Right cardiac atrium (tissue), 5 donors: Measurements from ENCODE around the gene TRABD. TPM values are rescaled to one million over a fixed set of nuclear protein-coding genes. Genes with fewer than 3 reads are reported as not detected.
A peak's percentile ranks its signal among the peaks of the same experiment; 100 is the strongest.

Experiments used
- ATAC-seq, 2 donors: fragments of 200-7000 bp; cut with Tn5 transposase; one replicate each; pipeline versions ENCODE4 v1.8.0 to v1.9.1; 2020; ENCODE audit warnings: moderate library complexity in 2 of 2, mild to moderate bottlenecking in 1 of 2
- DNase-seq, 3 donors: peaks; one replicate each; pipeline ENCODE4 v3.0.0-alpha.2; 2020
- H3K27ac ChIP-seq: one replicate; pipeline ENCODE4 v1.5.1; 2013; ENCODE audit warnings: mild to moderate bottlenecking, low read length, control low read depth, moderate library complexity
- H3K27me3 ChIP-seq: one replicate; pipeline ENCODE4 v1.6.1; 2013; ENCODE audit not compliant: control insufficient read depth, insufficient read depth
- H3K4me1 ChIP-seq: one replicate; pipeline ENCODE4 v1.6.1; 2013; ENCODE audit warnings: low read length; ENCODE audit not compliant: control insufficient read depth, insufficient read depth
- H3K4me3 ChIP-seq: one replicate; pipeline ENCODE4 v1.5.1; 2013; ENCODE audit warnings: low read length, control low read depth
- H3K9me3 ChIP-seq: one replicate; pipeline ENCODE4 v1.6.1; 2013; ENCODE audit warnings: low read length; ENCODE audit not compliant: control insufficient read depth
- WGBS: extraction: QIAGEN DNeasy Blood & Tissue Kit; methylation state at CpG from one replicate; pipeline ENCODE4 v1.1.7; 2013; 5-methylcytosine and 5-hydroxymethylcytosine counted together
- intact Hi-C, 4 donors: fragments of 100-400 bp; cut with DNase I; formaldehyde crosslinking; loops; one replicate each; pipeline versions ENCODE4 v1.11.0 to v1.14.0; 2022 to 2023
- polyA plus RNA-seq: library from polyadenylated mRNA; stranded (reverse); fragments of 200-250 nt; gene quantifications from one replicate; pipeline ENCODE4 v1.2.3, GENCODE V29; 2013
- total RNA-seq, 4 donors: library from RNA; stranded (reverse); fragmentation: NEBNext Ultra II Directional; extraction: Animal tissue kit (Norgen Biotek cat#: 25700); gene quantifications; one replicate each; pipeline ENCODE4 v1.2.1, GENCODE V29; 2021
- donor health status: healthy with polysubstance abuse.
- donor health status: DM: no; HTN: yes; CAD: no.
- donor health status: DM: no; HTN: no; CAD: no.
- donor health status: DM: no; HTN: yes; CAD: no; lungs with severe emphysema.
- donor health status: DM: yes; HTN: yes; CAD: no.

The TRABD gene
- total and polyA plus RNA-seq, 5 donors = 16.7 to 25.5 (median 21.6) TPM

DNA sequence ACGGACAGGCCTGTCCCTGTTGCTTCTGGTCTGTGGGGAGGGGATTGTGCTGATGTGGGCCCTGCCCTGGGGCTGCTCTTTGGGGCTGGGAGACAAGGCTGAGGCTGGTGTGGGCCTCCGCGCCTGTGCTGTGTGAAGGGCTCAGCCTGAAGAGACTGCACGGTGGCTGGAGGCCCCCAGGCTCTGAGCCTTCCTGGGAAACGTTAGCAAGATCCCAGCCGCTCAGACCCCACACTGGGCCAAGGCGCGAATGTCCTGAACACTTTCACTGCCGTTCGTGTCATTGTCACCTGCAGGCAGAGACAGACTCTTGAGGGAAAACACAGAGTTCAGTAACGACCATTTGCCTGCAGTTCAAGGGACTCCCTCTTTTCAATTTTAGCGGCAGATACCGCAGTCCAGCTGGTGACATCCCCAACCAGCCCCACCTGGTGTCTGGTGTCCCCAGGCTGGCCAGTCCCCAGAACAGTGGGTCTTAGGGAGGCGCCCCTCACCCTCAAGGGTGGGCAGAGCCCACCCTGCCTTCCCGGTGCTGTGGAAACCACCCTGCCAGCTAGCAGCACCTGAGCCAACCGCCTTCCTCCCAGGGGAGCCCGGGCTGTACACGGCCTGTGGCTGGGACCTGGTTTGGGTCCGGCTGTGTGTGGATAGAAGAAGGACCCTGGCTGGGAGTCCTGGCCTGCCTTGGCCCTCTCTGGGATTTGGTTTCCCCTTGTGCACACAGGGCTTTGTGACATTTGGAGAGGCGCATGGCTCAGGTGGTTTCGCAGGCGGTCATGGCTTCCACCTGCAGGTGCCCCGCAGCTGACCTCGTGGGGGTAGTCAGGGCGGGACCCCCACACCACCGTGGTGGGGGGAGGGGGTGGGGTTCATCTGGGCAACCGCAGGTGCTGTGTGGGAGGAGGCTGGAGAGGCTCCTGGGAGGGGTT is 9.5 kb upstream of the TRABD start:
- Histone ChIP-seq H3K27ac (no peak overlapping the region), H3K4me1 (no peaks in the 10 kb centered on the region), H3K27me3 (no peaks in the 10 kb centered on the region), H3K4me3 (no peak overlapping the region), H3K9me3 (no peaks in the 10 kb centered on the region)
- DNase-seq = peak in 2 of 3 donors; percentile 33 to 36
- intact Hi-C loops = no loop called here
- ATAC-seq = no peak
- WGBS = 74% methylated on average over 27 of the region's 27 CpGs

DNA sequence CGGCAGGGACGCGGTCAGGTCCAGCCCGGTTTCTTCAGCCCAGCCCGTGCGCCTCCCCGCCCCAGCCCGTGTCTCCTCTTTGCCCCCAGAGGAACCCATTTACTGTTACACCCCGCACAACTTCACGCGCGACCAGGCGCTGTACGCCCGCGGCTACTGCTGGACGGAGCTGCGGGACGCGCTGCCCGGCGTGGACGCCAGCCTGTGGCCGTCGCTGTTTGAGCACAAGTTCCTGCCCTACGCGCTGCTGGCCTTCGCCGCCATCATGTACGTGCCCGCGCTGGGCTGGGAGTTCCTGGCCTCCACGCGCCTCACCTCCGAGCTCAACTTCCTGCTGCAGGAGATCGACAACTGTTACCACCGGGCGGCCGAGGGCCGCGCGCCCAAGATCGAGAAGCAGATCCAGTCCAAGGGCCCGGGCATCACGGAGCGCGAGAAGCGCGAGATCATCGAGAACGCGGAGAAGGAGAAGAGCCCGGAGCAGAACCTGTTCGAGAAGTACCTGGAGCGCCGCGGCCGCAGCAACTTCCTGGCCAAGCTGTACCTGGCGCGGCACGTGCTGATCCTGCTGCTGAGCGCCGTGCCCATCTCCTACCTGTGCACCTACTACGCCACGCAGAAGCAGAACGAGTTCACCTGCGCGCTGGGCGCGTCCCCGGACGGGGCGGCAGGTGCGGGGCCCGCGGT is 8.7 kb upstream of the TRABD start:
- H3K9me3 ChIP-seq = no peaks in the 10 kb centered on the region
- intact Hi-C loops = no loop called here
- H3K27ac ChIP-seq = no peak overlapping the region
- ATAC-seq = no peak
- H3K27me3 ChIP-seq = no peaks in the 10 kb centered on the region
- 95% methylated on average over 76 of the region's 76 CpGs for WGBS
- peak in 2 of 3 donors; percentile 43 to 61 for DNase-seq
- H3K4me1 ChIP-seq = no peaks in the 10 kb centered on the region
- no peak overlapping the region for H3K4me3 ChIP-seq

DNA sequence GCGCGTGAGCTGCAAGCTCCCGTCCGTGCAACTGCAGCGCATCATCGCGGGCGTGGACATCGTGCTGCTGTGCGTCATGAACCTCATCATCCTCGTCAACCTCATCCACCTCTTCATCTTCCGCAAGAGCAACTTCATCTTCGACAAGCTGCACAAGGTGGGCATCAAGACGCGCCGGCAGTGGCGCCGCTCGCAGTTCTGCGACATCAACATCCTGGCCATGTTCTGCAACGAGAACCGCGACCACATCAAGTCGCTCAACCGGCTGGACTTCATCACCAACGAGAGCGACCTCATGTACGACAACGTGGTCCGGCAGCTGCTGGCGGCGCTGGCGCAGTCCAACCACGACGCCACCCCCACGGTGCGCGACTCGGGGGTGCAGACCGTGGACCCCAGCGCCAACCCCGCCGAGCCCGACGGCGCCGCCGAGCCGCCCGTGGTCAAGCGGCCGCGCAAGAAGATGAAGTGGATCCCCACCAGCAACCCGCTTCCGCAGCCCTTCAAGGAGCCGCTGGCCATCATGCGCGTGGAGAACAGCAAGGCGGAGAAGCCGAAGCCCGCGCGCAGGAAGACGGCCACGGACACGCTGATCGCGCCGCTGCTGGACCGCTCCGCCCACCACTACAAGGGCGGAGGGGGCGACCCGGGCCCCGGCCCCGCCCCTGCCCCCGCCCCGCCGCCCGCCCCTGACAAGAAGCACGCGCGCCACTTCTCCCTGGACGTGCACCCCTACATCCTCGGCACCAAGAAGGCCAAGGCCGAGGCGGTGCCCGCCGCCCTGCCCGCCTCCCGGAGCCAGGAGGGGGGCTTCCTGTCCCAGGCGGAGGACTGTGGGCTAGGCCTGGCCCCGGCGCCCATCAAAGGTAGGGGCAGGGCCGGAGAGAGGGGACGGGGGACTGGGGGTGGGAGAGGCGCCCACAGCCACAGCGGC is 7.9 kb upstream of the TRABD start:
- no peak for ATAC-seq
- intact Hi-C loops = no loop called here
- 59% methylated on average over 98 of the region's 98 CpGs for WGBS
- Histone ChIP-seq H3K27me3 (no peaks in the 10 kb centered on the region), H3K4me3 (no peak overlapping the region), H3K9me3 (no peaks in the 10 kb centered on the region), H3K27ac (no peak overlapping the region), H3K4me1 (no peaks in the 10 kb centered on the region)
- DNase-seq = peak in 2 of 3 donors; percentile 36 to 59

DNA sequence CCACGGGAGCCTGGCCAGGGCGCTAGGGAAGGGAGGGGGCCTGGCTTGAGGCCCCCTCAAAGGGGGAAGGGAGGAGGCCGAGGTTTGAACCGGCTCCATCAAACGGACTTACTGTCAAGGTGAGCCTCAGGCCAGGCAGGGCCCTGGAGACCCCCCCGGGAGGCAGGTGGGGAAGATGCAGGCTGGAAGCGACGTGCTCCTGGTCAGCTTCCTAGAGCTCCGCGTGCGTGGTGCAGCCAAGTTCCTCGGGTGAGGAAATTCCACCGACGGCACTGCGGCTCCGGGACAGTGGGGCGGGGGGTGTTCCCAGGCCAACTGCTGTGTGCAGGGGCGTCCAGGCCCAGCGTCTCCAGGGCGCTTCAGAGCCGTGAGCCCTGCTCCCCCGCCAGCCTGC is 7.2 kb upstream of the TRABD start:
- no peaks in the 10 kb centered on the region for H3K9me3 ChIP-seq
- H3K27me3 ChIP-seq = no peaks in the 10 kb centered on the region
- H3K4me3 ChIP-seq = no peak overlapping the region
- ATAC-seq (no peak), DNase-seq (peak in 1 of 3 donors; percentile 32)
- no peak overlapping the region for H3K27ac ChIP-seq
- 38% methylated on average over 22 of the region's 22 CpGs for WGBS
- no peaks in the 10 kb centered on the region for H3K4me1 ChIP-seq
- intact Hi-C loops = no loop called here

DNA sequence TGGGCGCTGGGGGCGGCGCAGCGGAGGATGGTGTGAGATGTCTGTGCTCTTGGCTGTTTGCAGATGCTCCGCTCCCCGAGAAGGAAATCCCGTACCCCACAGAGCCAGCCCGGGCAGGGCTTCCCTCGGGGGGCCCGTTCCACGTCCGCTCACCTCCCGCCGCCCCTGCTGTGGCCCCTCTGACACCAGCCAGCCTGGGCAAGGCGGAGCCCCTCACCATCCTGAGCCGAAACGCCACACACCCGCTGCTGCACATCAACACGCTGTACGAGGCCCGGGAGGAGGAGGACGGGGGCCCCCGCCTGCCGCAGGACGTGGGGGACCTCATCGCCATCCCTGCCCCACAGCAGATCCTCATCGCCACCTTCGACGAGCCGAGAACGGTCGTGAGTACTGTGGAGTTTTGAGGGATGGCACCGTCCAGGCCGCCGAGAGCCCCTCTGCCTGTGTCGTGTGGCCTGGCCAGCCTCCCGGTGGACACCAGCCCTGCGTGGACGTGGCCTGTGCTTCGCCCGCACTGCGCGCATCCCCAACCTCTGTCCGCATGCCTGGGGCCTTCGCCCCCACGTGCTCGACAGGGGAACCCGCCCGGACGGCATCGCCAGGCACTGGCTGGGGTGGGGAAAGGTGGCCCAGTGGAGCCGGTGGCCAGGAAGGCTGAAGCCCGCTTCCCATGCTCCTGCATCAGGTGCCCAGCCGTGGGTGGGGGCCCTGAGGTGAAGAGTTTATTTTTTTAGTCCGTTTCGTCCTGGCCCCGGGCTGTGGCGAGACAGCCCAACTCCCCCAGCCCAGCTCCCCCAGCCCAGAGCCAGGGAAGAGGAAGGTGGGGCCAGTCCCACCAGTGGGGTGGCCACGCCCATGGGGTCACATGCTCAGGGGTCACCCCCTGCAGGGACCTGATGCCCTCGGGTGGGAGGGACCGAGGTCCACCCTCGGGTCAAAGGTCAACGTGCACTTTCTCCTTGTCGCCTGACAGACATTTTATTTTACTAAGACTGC is 6.5 kb upstream of the TRABD start:
- Histone ChIP-seq H3K27ac (no peak overlapping the region), H3K4me3 (no peak overlapping the region), H3K4me1 (peaks cover 2% of the 10 kb centered on the region), H3K9me3 (no peaks in the 10 kb centered on the region), H3K27me3 (no peaks in the 10 kb centered on the region)
- 79% methylated on average over 64 of the region's 64 CpGs for WGBS
- ATAC-seq = no peak
- intact Hi-C loops = no loop called here
- peak in 2 of 3 donors; percentile 47 to 63 for DNase-seq

DNA sequence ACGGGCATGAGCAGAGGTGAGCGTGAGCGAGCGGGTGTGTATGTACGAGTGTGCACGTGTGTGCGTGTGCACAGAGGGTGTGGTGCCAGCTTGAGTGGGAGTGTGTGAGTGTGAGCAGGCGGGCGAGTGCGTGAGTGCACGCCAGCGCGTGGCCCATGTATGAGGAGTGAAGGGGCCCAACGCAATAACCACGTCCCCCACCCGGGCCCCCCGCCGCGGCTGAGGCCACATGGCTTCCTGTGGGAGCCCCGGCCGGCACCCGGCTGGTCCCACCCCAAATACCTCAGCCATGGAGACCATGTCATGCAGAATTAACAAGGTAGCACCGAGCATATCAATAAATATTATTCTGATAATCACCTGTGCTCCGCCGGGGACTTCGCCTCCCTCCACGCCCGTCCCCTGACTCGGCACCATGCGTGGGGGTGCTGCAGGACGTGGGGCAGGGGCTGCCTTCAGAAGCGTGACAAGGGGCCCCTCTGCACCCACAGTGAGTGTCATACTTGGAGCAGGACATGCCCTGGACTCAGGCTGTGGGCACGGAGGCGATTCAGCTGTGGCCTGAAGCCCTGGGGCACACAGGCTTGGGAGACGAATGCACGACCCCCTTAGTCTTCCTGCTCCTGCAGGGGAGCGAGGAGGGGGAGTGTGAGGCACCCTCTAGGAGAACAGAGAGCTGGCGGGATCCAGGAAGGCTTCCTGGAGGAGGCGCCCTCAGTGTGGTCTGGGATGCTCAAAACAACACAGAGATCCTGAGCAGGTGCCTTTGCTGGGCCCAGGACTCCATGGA is 5.6 kb upstream of the TRABD start:
- Histone ChIP-seq H3K4me3 (no peak overlapping the region), H3K9me3 (no peaks in the 10 kb centered on the region), H3K27me3 (no peaks in the 10 kb centered on the region), H3K27ac (no peak overlapping the region), H3K4me1 (peaks cover 2% of the 10 kb centered on the region)
- intact Hi-C loops = no loop called here
- 79% methylated on average over 39 of the region's 39 CpGs for WGBS
- DNase-seq (peak in 2 of 3 donors; percentile 48 to 54), ATAC-seq (no peak)

DNA sequence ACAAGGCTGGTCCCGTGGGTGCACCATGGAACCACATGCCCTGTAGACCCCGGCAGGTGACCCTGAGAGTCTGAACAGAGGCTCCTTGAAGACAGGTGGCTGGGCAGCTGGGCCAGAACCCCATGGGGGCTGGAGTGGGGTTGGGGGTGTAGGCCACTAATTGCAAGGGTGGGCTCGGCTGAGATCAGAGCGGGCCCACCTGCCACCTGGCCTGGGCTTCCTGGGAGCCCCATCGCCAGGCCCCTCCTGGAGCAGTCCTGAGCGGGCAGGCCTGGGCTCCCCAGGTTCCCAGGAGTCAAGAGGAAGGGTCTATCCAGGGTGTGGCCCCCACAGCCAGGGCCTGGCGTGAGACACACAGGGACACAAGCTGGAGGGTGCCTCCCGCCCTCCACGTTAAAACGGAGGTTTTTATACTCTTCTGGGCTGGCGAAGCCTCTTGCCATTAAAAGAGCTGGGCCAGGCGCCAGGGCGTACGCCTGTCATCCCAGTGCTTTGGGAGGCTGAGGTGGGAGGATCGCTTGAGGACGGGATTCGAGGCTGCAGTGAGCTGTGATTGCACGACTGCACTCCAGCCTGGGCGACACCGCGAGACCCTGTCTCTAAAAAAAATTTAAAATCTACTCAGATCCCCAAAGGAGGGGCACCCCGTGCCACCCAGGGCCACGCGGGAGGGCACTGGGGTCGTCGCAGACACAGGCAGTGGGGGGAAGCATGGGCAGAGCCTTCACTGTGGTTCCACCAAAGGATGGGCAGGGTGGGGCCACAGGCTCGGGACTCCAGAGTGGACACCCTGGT is 4.8 kb upstream of the TRABD start:
- 92% methylated on average over 27 of the region's 27 CpGs for WGBS
- Histone ChIP-seq H3K9me3 (no peaks in the 10 kb centered on the region), H3K4me3 (no peak overlapping the region), H3K4me1 (peaks cover 2% of the 10 kb centered on the region), H3K27ac (no peak overlapping the region), H3K27me3 (no peaks in the 10 kb centered on the region)
- ATAC-seq = no peak
- DNase-seq = peak in 2 of 3 donors; percentile 48 to 57
- intact Hi-C loops = no loop called here

DNA sequence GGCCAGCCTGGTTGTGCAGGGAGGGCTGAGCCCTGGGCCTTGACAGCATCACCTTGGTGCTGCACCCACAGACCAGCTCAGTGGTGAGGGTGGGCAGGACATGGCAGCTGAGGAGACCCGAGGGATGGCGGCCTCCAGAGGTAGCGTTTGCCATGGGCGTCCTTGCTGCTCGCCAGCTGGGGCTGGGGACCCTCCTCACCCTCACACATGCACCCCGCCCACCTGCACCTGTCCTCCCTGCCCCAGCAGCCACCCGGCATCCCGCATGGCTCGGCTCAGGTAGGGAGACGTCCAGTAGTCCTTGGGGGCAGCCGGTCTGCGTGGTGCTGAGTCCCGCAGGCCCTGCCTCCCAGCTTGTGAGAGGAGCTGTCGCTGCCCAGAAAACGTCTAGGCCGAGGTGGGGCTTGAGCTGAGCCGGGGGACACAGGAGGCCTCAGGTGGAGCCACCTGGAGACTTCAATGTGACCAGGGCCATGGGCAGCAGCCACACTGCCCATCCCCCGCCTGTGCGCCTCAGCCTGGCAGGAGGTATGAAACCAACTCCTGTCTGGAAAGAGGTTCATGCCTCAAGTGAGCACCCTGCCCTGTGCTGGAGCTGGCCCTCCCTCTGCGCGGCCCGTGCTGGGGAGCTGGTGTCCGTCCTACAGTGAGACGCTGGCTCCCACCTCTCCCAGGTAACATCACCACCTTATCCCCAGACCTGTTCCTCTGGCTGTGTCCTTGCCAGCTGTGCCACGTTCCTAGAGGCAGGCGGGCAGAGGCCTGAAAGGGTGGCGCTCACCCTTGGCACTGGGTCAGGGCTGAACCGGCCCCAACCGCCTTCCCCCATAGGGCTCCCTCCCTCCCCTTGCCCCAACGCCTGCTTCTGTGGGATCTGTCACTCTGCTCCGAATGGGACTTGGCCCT is 3.3 kb upstream of the TRABD start:
- H3K27me3 ChIP-seq = no peaks in the 10 kb centered on the region
- no peaks in the 10 kb centered on the region for H3K9me3 ChIP-seq
- 79% methylated on average over 31 of the region's 31 CpGs for WGBS
- peaks cover 2% of the 10 kb centered on the region for H3K4me1 ChIP-seq
- H3K27ac ChIP-seq = no peak overlapping the region
- intact Hi-C loops = no loop called here
- H3K4me3 ChIP-seq = no peak overlapping the region
- DNase-seq = peak; percentile 25 to 65 (median 57)
- ATAC-seq = no peak
